Stimulated activated CD4-positive, alpha-beta T cell treated with anti-CD3 and anti-CD28 coated beads, TNF-alpha, amount 100 ng/mL, for 1 hour (primary cell): ENCODE results near the gene LRFN4.

Experiments used
- DNase-seq, 3 donors: peaks; one replicate each; pipeline ENCODE4 v3.0.0-alpha.2; 2020; ENCODE audit warnings: low read depth in 3 of 3, low spot score in 1 of 3

LRFN4 gene

DNA sequence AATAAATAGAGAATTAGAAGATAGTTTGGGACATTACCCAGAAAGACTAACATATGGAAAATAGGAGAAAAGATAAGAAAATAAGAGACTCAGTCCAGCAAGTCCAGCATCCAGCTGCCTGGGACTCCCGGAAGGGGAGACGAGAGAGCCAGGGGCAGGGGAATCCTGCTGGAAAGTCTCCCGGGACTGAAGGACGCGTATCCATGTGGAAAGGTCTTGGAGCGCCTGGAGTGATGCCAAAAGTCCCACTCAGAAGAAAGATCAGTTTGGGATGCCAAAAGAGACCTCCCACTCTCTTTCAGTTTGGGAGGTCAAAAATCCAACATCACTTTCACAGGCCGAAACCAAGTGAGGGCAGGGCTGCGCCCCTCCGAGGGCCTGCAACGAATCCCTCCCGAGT, 30.7 kb downstream of the LRFN4 start:
- DNase-seq = no peak

DNA sequence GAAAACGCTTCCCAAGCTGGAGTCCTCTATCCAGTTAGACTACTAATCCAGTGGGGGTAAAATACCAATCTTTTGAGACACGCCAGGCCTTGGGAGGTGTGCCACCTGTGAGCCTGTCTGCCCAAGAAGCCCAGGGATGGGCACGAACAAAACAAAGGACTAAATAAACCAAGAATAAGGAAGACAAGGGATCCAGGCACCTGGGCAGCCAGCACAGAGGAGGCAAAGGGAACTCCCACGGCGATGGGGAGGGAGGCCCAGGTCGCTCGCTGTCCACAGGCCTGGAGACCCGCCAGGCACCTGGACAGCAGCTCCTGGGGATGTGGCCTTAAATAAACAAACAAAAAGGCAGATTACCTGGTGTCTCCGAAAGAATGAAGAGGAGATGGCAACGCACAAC, 31.4 kb downstream of the LRFN4 start:
- DNase-seq = no peak

DNA sequence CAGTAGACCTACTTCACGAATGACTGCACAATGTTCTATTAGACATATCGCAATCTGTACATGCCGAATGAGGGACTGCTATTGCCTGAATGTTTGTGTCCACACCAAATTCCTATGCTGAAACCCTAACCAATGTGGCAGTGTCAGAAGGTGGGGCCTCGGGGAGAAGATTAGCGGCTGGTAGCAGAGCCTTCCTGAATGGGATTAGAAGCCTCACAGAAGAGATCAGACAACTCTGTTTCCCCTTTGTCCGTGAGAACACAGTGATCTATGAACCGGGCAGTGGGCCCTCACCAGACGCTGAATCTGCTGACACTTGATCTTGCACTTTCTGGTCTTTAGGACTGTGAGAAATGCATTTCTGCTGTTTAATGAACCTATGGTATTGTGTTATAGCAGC, 33.1 kb downstream of the LRFN4 start:
- no peak for DNase-seq

DNA sequence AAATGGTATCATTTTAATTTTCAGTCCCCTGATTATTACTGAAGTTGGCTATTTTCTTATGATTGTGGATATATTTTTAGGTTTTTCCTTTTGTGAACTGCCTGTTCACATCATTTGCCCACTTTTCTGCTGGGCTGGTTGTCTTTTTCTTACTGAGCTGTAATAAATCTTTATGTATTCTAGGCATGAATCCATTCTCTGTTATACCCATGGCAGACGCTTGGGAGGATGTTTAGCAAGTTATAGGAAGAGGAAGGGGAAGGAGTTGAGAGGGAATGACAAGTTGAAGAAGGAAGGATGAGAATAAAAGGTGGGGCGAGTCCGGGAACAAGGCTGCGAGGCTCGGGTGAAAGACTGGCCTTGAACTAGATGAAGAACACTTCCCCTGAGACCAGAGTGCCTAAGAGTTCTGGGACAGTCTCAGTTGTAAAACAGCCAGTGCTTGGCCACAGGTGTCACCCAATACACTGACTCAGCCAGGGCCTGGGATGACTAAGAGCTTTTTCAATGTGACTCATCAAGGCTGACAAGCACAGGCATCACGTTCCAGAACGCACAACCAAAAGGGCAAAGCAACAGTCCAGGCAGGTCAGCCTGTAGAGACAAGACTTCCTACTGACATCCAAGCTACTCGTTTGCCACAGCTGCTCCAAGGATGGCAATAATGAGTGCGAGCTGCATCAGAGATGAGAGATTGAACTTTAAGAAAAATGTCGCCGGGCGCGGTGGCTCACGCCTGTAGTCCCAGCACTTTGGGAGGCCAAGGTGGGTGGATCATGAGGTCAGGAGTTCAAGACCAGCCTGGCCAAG, 35.2 kb downstream of the LRFN4 start:
- DNase-seq = no peak

DNA sequence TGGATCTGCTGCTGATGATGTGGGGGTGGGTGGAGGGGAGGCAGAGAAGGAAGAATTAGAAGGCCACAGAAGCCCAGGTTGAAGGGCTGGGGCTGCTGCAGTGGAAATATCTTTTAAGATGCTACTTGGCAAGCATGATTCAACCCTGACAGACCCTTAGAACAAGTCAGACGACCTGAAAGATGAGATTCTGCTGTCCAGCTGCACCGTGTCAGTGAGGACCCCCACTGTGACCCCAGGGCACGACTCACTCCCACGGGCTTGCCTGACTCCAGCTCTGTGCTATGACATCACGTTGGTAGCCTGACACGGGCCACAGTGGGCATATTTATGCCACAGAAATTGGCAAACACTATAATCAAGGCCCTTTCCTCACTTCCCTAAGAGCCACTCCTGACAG, 36.0 kb downstream of the LRFN4 start:
- DNase-seq = no peak

DNA sequence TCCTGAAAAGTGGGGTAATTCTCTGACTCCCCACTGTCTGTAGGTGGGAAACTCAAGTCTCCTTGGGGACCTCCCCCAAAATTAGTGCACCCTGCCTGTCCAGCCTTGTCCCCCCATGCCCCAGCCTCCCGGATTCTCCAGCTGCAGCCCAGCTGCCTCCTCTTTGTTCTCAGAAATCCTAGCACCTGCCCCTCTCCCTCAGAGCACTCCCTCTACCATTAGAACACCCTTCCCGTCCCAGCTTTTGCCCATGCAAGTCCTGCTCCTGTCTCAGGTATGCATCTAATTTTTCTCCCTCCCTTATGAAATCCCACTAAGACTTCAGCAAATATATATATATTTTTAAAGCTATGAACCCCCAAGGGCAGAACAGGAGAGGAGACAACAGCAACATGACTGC, 37.3 kb downstream of the LRFN4 start:
- no peak for DNase-seq

DNA sequence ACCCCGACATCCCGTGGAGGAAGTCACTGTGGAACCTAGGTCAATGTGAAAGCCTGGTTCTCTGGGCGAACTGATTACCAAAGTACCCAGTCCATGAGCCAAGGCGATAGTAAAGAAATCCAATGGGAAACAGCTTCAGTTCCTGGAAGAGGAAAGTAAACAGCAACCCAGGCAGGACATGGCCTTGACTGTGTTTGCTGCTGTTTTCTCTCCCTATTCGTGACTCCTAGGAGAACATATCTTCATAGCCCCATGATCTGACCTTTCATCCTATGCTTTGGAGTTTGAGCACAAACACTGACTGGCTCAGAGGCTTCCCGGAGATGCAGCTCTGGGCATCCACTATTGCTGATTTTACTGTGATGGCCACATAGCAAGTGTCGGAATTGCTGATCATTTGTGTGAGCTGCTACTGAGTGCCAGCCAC, 45.1 kb downstream of the LRFN4 start:
- no peak for DNase-seq

DNA sequence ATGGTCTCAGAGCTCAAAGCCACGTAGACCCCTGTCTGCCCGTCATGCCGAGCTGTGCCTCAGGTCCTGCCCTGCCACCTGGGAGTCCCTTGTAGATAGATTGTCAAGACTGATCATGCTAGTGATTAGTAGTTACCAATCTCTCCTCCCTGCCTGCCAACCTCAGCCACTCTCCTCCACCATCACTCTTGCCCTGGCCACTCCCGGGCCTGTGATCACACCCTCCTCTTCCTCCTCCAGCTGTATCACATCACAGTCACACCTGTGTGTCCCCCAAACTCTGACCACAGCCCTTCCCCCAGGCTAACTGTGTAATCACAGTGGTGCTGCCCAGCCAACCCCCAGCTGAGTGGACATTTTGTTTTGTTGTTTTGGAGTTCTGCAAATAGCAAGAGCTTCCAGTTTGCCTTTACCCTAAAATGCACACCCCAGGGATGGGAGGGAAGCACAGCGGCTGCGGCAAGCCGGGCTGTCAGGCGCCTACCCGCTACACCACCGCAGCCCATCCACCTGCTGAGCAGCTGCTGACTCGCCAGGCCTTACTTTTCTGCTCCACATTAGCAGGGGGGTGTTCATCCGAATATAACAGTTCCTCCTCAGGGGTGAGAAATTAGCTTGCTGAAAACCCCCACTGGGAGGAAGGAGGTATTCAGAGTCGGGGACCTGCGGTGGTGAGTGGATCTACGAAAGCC, 45.8 kb downstream of the LRFN4 start:
- no peak for DNase-seq

DNA sequence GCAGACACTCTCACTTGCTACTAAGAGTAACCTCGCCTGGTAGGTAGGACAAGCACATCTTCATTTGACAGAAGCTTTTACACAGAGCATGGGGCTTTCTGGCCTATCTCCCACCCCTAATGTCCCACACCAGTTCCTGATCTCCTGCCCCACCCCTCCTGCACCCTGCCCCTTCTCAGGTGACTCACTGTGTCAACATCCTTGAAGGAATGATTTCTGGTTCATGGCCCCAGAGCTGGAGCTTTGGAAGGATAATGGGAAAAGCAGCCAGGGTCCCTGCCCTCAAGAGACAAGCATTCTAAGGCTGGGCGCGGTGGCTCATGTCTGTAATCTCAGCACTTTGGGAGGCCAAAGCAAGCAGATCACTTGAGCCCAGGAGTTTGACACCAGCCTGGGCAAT, 47.2 kb downstream of the LRFN4 start:
- DNase-seq = no peak

DNA sequence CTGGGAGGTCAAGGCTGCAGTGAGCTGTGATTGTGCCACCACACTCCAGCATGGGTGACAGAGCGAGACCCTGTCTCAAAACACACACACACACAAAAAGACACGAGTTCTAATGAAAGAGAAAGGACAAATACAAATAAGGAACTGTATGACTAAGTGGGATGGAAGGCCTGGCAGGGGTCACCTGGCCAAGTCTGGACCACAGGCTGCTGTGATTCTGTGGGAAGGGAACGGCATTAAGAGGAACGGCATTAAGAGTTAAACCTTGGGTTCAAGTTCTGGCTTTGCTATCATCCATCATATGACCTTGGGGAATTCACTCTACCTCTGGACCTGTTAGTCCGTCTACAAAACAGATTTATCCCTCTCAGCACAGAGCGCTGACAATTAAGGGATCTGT, 47.7 kb downstream of the LRFN4 start:
- no peak for DNase-seq

DNA sequence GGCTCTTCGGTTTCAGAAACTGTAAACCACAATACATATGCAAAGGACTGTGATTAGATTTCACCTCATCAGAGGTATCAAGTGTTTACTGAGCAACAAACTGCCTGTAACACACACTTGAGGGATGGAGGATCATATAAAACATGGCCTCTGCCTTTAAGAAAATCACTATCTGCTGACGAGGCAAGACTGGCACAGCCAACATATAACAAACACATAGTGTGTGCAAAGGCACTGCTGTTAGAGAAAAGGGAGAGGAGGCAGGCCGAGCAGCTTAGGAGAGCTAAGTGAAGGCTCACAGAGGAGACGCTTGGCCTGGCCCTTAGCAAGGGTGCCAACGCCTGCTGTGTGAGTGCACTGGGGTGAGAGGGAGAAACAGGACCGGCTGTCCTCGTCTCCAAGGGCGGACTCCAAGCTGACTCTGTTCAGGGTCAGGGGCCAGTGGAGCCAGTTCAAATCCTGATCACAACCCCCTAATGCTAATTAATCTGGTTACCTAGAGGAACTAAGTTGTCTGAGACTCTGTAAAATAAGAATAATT, 48.2 kb downstream of the LRFN4 start:
- no peak for DNase-seq

DNA sequence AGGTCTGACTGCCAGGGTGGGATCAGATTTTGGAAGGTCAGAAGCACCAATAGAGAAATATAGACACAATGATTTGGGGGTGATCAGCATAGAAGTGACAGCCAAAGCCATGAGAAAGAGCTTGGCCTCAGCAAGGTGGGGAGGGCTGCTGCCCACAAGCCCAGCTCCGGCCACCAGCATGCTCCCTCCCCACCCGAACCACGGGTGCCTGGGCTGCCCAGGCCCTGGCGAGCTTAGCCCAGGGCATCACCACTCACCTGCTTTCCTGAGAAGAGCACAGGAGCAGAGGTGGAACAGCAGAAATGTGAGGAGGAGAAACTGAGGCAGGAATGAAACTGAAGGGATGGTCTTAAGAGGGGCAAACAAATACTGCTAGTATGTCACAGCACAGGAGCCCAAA, 48.8 kb downstream of the LRFN4 start:
- no peak for DNase-seq

DNA sequence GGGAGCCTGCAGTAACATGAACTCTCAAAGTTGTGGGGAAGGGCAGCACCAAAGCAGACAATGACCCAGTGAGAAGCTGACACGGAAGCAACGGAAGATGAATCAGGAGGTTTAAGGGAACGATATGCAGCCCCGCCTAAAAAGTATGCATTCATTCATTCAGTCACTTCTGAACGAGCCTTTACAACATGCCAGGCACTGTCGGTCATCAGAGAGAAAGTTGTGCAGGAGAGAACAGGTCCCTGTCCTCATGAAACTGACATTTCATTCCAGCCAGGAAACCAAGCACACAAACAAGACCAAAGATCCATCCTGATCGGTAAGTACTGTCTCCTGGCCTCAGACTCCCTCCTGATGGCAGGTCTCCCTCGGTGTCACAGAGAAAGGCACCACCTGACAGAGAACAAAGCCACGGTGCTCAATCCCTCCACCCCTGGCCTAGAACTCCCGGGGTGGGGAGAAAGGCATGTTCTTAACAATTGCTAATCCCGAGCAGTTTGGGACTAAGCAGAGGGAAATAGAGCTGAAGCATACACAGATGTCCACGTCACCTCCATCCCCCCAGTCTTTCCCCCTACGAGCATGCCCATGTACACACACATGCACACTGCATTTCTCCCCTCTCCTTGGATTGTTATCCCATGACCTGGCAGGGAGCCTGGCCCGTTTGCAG, 49.3 kb downstream of the LRFN4 start:
- no peak for DNase-seq

DNA sequence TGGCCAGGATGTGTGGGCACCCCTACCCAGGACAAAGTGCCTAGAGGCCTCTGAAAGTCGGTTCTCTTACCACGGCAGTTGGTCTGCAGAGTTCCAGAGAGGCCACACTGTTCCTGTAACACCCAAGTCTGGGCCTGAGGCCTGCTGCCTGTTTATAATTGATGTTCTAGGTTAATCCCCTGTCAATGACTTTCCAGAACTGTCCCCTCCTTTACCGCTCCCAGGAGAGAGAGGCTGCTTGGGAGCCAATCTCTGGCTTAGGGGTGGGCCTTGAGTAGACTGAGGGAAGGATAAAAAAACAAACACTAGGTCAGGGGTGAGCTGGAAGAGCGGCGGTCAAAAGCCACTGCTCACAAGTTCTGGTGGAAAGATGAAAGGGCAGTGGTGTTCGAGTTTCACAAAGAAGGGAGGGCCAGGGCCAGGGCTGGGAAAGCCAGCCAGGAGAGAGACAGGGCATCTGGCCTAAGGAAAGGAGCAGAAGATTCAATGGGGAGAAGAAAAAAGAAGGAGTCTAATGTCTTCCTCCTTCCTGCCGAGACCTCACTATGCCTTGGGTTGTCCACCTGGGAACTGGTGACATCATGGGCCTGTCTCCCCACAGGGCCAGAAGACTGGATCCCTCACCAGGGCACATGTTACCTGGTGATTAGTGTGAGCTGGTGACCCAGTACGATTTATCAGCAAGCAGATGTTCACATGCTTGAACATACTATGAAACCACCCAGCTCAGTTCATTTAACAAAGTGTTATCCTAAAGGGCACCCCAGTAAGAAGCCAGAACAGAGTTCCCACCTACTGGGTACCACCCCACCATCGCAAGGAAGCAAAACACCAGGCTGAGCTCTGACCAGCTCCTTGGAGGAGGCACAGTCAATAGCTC, 51.1 kb downstream of the LRFN4 start:
- no peak for DNase-seq

DNA sequence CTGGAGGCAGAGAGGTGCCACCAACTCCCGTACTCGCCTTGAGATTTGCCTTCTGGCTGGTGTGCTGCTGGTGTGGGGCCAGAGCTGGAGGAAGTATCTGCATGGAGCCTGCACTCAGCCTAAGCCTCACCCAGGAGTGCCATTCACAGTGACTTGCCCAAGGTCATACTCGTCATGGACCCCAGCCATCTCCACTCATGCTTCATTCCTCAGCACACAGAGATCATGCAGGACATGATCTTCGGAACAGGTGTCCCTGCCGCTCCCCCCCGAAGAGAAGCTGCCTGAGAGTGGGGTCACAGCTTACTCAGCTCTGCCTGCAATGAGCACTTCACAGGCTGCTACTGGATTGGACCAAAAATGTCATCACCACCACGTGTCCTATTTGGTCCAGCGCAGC, 52.3 kb downstream of the LRFN4 start:
- no peak for DNase-seq

DNA sequence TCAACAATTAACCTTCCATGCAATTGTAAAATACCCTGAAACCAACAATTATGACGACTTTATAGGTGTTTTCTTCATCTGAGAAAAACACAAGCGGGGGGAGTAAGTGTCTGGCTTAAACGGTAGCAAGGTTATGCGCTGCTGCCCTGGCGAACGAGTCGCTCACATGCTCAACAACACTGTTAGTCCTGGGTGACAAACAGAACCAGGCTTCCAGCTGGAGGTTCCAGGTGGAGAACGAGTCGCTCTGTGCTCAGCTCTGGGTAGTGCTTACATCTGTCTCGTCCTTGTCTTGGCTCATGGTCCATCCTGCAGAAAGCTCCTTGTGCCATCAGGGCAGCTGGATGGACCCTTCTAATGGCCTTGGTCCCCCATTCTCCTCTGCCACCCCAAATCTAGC, 53.2 kb downstream of the LRFN4 start:
- no peak for DNase-seq
